K562 (cell line): ENCODE measurements around the gene CCDC148.

Source experiments
- BHLHE40 ChIP-seq: IDR thresholded peaks from 2 replicates; pipeline ENCODE4 v1.6.1; 2011; ENCODE audit warnings: low read length, improper control_type of control experiment
- EZH2 ChIP-seq: IDR thresholded peaks from 2 replicates; pipeline ENCODE4 v1.6.1; 2012; ENCODE audit warnings: low read depth, mild to moderate bottlenecking, inconsistent platforms, low read length, borderline replicate concordance
- FOSL1 ChIP-seq: fragments of 200-800 bp; sonication (Bioruptor generic); conservative IDR thresholded peaks from 2 replicates; pipeline ENCODE4 v1.6.1; 2016; ENCODE audit warnings: missing genetic modification characterization, missing compliant biosample characterization
- HDAC2 ChIP-seq: fragments of 450-650 bp; IDR thresholded peaks from 2 replicates; pipeline ENCODE4 v1.6.1; 2016; ENCODE audit warnings: mild to moderate bottlenecking
- HNRNPH1 ChIP-seq: fragments of 200-400 bp; formaldehyde crosslinking; optimal IDR thresholded peaks from 2 replicates; pipeline ENCODE3; 2017; ENCODE audit warnings: low read depth, mild to moderate bottlenecking, low read length, moderate library complexity
- MEF2D ChIP-seq: conservative IDR thresholded peaks from 2 replicates; pipeline ENCODE4 v1.6.1; 2016; ENCODE audit warnings: low read depth, missing genetic modification characterization, missing compliant biosample characterization
- RERE ChIP-seq: sonication (generic); formaldehyde crosslinking; IDR thresholded peaks from 2 replicates; pipeline ENCODE4 v1.8.0; 2023; ENCODE audit warnings: missing genetic modification reagents, mild to moderate bottlenecking, borderline replicate concordance
- SAFB ChIP-seq: fragments of 200-400 bp; formaldehyde crosslinking; IDR thresholded peaks from 2 replicates; pipeline ENCODE4 v1.6.1; 2017; ENCODE audit warnings: low read depth, low read length, borderline replicate concordance
- SLC30A9 ChIP-seq: fragments of 250-450 bp; sonication (Bioruptor Pico); IDR thresholded peaks from 2 replicates; pipeline ENCODE4 v1.8.0; 2022; ENCODE audit warnings: mild to moderate bottlenecking, moderate library complexity
- SNAPC5 ChIP-seq: fragments of 250-450 bp; sonication (Bioruptor Pico); IDR thresholded peaks from 2 replicates; pipeline ENCODE4 v1.8.0; 2021; ENCODE audit warnings: moderate library complexity, mild to moderate bottlenecking, inconsistent platforms
- ZBTB8A ChIP-seq: fragments of 450-650 bp; IDR thresholded peaks from 2 replicates; pipeline ENCODE4 v1.6.1; 2018; ENCODE audit warnings: mild to moderate bottlenecking, moderate library complexity; ENCODE audit not compliant: partially characterized antibody

GRCh38 chr2:158504088-158504487 lies 47.5 kb upstream of the CCDC148 start:
- no peak for TF ChIP-seq FOSL1 (tag)
- no peak for TF ChIP-seq SNAPC5 (CRISPR knock-in tag)
- TF ChIP-seq RERE (CRISPR knock-in tag): no peak
- no peak for TF ChIP-seq SLC30A9 (CRISPR knock-in tag)
- TF ChIP-seq HDAC2: no peak
- TF ChIP-seq EZH2: no peak
- TF ChIP-seq BHLHE40: no peak
- TF ChIP-seq MEF2D: no peak
- TF ChIP-seq SAFB: no peak
- no peak for TF ChIP-seq HNRNPH1
- no peak for TF ChIP-seq ZBTB8A
